ENCODE measurements around the gene STAT5A.

- TF ChIP-seq EZH2 (IDR thresholded peaks at IDR 0.05; ENCODE audit: borderline replicate concordance, low read depth, low read length, poor library complexity, severe bottlenecking): no peak
- TF ChIP-seq CTCF (conservative IDR thresholded peaks at IDR 0.05; ENCODE audit: low read depth, low read length): no peak
Observed at GRCh38 chr17:42249681-42250446, 38.4 kb upstream of the STAT5A start.

All from A673 (cell line).